ENCODE data around the gene TRIM73.
A peak's percentile ranks its signal among the peaks of the same experiment; 100 is the strongest.
"Not testable (repeated sequence)": the region's sequence is repeated elsewhere in the genome, so short reads cannot be mapped to it uniquely, and the experiment has no call there.

TRIM73 gene

GRCh38 chr7:75415829-75416373 is 20.5 kb downstream of the TRIM73 start:
- not testable (repeated sequence) for DNase-seq

DNA sequence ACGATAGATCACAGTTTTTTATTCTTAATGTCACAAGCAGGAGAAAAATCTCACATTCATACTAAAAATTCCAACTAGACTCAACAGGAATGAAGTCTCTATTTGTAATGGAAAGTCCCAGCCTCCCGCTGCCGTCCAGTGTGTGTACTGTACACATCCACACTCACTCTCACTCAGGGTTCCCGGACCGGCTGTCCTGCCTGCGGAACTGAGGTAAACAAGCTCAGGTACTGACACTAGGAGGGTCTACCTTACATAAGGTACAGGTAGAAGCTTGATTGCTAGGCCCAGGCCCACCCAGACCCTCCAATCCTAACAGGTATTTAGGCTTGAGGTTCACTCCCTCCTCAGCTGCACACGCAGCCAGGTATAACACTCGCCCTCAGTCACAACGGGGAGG is 21.4 kb downstream of the TRIM73 start:
- DNase-seq: not testable (repeated sequence)

GRCh38 chr7:75418292-75418858 is 22.9 kb downstream of the TRIM73 start:
- DNase-seq: not testable (repeated sequence)

GRCh38 chr7:75419210-75419609 is 23.8 kb downstream of the TRIM73 start:
- DNase-seq: not testable (repeated sequence)

- not testable (repeated sequence) for DNase-seq
Measured at GRCh38 chr7:75419693-75420092, 24.3 kb downstream of the TRIM73 start.

DNA sequence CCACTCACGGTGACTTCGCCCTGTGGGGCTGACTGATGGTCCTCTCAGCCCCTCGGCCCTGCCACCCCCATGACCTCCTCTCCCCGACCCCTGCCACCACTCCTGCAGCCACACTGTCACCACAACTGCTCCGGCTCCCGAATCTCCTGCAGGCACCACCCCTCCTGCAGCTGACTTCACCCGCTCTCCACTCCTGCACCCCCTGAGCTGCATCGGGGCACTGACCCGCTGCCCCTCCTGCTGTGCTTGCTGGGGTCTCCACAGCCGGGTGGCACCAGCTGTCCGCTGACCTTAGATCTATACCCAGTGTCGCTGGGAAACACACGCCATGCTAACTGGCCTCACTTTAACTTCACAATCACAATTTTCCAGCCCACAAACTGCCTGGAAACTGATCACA is 24.7 kb downstream of the TRIM73 start:
- not testable (repeated sequence) for DNase-seq

- DNase-seq: not testable (repeated sequence)
Measured at GRCh38 chr7:75421798-75422710, 26.6 kb downstream of the TRIM73 start.

DNA sequence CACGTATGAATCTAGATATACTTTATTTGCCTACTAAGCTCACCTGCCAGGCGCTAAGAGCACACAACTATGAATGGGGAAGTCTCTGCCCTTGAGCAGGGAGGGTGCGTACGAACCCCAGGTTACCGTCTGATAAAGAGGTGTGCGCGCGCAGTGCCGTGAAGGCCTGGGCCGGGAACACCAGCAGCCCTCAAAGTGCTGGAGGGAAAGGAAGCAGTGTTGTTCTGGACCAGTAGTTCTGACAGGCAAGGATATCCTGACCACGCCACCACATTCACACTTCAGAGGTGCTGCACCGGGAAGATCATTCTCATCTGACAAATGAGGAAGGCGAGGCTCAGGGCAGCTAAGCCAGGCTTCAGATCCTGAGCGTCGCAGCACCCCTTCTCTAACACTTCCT is 28.1 kb downstream of the TRIM73 start:
- not testable (repeated sequence) for DNase-seq

DNA sequence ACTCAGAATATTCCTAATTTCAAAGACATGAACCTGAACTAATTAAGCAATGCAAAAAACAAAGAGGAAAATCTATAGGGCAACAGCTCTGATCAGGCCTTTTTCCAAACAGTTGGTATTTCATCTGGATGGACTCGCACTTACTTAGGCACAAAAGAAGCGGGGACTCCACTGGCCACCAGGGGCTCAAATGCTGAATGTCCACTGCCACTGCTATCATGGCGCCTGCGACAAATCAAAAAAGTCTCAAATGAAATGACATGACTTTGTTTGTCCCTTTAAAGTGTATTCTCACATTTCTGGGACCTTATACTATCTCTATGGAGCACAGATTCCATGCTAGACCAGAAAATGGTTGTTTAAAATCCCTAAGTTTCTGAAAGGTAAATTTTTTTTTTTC is 43.6 kb downstream of the TRIM73 start:
- not testable (repeated sequence) for DNase-seq

- not testable (repeated sequence) for DNase-seq
Measured at GRCh38 chr7:75442101-75442464, 46.7 kb downstream of the TRIM73 start.

GRCh38 chr7:75442465-75443111 is 47.2 kb downstream of the TRIM73 start:
- peak in 2 of 5 experiments; percentile 5 to 53 for DNase-seq

GRCh38 chr7:75449946-75450345 is 54.5 kb downstream of the TRIM73 start:
- DNase-seq: not testable (repeated sequence)

DNA sequence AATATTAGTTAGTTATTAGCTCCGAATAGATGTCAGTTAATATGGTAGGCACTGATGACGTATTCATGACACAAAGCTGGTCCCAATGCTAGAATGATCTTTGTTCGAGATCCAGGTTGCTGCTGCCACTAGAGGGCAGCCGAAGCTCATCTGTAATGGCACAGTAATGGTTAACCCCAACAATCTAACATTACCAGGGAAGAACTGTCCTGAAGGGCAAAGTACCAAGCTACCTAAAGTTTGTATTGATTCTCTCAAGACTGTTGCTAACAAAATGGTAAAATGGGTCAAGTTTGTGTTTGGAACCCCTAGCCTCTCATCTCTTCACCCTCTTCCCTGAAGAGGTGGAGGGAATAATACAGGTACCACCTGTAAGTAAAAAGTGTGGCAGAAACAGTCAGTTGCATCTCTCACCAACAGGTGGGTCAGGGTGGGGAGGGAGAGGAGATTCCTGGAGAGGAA is 57.1 kb downstream of the TRIM73 start:
- not testable (repeated sequence) for DNase-seq

All from T-helper 2 cell (primary cell).